ENCODE data around the gene RFX3. TPM values are rescaled to one million over a fixed set of nuclear protein-coding genes. Genes with fewer than 3 reads are reported as not detected.
"Not testable (repeated sequence)": the region's sequence is repeated elsewhere in the genome, so short reads cannot be mapped to it uniquely, and the experiment has no call there.

The RFX3 gene
- total RNA-seq, 1 experiment from 2014 or later = 4.5 TPM

DNA sequence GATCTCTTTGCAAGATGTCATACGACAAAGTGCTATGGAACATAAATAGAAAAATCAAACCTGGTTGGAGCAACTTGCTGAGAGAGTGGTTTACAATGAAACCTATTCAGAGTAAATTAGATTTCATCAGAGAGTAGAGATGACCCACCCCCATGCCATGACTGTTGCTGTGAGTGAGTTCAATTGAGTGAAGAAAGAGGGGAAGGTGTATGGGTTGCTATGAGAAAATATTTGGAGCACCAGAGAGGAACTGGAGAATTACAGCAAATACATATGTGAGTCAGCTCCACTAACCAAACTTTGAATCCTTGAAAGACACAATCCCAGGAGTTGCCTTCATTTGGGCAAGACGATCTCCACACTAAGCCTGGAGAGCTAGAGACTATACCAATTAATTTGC, 217.2 kb downstream of the RFX3 start:
- Histone ChIP-seq H3K9me3 (ENCODE audit: low read length) (no peaks in the 10 kb centered on the region), H3F3A (ENCODE audit: low read length, unreplicated experiment) (no peaks in the 10 kb centered on the region), H3K27me3 (ENCODE audit: low read length) (no peaks in the 10 kb centered on the region), H3K4me2 (ENCODE audit: low read length) (no peak overlapping the region), H2AFZ (ENCODE audit: low read length) (no peak overlapping the region), H3K9ac (ENCODE audit: low read length) (no peak overlapping the region), H3K4me1 (ENCODE audit: insufficient read depth, low read length) (no peaks in the 10 kb centered on the region), H3K4me3 (ENCODE audit: low read length) (no peak overlapping the region), H4K20me1 (ENCODE audit: low read length) (no peaks in the 10 kb centered on the region), H3K9me2 (replicated peaks; ENCODE audit: low read length) (no peaks in the 10 kb centered on the region), H3K79me2 (ENCODE audit: low read length) (no peaks in the 10 kb centered on the region), H3K27ac (ENCODE audit: low read length) (no peak overlapping the region), H3K36me3 (ENCODE audit: low read depth, low read length) (no peaks in the 10 kb centered on the region)
- TF ChIP-seq EZH2 (IDR thresholded peaks at IDR 0.05; ENCODE audit: low read length, unreplicated experiment) = no peak
- no peak for TF ChIP-seq EZH2phosphoT487 (IDR thresholded peaks at IDR 0.05; ENCODE audit: borderline replicate concordance, low read length)
- TF ChIP-seq, protein P1, sequence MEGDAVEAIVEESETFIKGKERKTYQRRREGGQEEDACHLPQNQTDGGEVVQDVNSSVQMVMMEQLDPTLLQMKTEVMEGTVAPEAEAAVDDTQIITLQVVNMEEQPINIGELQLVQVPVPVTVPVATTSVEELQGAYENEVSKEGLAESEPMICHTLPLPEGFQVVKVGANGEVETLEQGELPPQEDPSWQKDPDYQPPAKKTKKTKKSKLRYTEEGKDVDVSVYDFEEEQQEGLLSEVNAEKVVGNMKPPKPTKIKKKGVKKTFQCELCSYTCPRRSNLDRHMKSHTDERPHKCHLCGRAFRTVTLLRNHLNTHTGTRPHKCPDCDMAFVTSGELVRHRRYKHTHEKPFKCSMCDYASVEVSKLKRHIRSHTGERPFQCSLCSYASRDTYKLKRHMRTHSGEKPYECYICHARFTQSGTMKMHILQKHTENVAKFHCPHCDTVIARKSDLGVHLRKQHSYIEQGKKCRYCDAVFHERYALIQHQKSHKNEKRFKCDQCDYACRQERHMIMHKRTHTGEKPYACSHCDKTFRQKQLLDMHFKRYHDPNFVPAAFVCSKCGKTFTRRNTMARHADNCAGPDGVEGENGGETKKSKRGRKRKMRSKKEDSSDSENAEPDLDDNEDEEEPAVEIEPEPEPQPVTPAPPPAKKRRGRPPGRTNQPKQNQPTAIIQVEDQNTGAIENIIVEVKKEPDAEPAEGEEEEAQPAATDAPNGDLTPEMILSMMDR (conservative IDR thresholded peaks at IDR 0.05; ENCODE audit: low read depth, low read length) = no peak
- BruUV-seq (replicated peaks) = no TSS peak
- ChIA-PET POLR2A (ENCODE audit: unreplicated experiment) (no interaction called here), CTCF (no interaction called here)
- intact Hi-C loops (cut with micrococcal nuclease) = no loop called here
- DNase-seq (no peak), ATAC-seq (no peak)

DNA sequence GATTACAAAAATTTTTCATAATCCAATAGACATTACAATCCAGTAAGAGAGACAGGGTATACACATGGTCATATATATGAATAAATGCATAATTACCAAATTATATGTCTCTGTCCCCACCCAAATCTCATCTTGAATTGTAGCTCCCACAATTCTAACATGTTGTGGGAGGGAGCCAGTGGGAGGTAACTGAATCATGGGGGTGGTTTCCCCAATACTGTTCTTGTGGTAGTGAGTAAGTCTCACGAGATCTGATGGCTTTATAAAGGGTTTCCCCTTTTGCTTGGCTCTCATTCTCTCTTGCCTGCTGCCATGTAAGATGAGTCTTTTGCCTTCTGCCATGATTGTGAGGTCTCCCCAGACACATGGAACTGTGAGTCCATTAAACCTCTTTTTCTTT, 221.4 kb downstream of the RFX3 start:
- H3K4me3 ChIP-seq (ENCODE audit: low read length); H3K9me3 ChIP-seq (ENCODE audit: low read length); H3K36me3 ChIP-seq (ENCODE audit: low read depth, low read length); intact Hi-C loops (cut with micrococcal nuclease); H4K20me1 ChIP-seq (ENCODE audit: low read length); H3K4me1 ChIP-seq (ENCODE audit: insufficient read depth, low read length); BruUV-seq (replicated peaks); H3K9ac ChIP-seq (ENCODE audit: low read length); H3K79me2 ChIP-seq (ENCODE audit: low read length); DNase-seq; ATAC-seq; H3K27ac ChIP-seq (ENCODE audit: low read length); H3F3A ChIP-seq (ENCODE audit: low read length, unreplicated experiment); H3K4me2 ChIP-seq (ENCODE audit: low read length); POLR2A ChIA-PET (ENCODE audit: unreplicated experiment); H3K27me3 ChIP-seq (ENCODE audit: low read length); H2AFZ ChIP-seq (ENCODE audit: low read length); H3K9me2 ChIP-seq (replicated peaks; ENCODE audit: low read length); CTCF ChIA-PET: not testable (repeated sequence)

DNA sequence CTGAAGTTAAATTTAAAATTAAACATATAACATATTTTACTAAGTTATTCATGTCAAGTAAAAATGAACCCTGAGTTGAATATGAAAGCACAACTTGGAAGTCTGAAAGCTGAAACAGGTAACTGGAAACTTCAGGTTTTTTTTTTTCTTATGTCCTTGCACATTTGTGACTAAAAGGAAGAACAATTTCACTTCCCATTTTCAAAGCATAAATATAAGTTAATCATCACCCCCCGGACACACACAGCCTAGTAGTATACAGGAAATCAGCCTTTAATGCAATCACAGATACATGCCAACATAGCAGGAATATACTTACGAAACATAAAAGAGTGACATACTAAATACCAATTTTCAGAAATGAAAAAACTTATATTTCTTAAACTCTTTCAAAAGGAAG, 225.9 kb downstream of the RFX3 start:
- no TSS peak for BruUV-seq (replicated peaks)
- H3K4me3 ChIP-seq (ENCODE audit: low read length) = no peak overlapping the region
- H3K36me3 ChIP-seq (ENCODE audit: low read depth, low read length) = no peaks in the 10 kb centered on the region
- no peak overlapping the region for H3K4me2 ChIP-seq (ENCODE audit: low read length)
- ATAC-seq (no peak), DNase-seq (no peak)
- no peaks in the 10 kb centered on the region for H4K20me1 ChIP-seq (ENCODE audit: low read length)
- H2AFZ ChIP-seq (ENCODE audit: low read length) = no peak overlapping the region
- no peak overlapping the region for H3K9ac ChIP-seq (ENCODE audit: low read length)
- intact Hi-C loops (cut with micrococcal nuclease) = no loop called here
- no peaks in the 10 kb centered on the region for H3K27me3 ChIP-seq (ENCODE audit: low read length)
- H3F3A ChIP-seq (ENCODE audit: low read length, unreplicated experiment) = no peaks in the 10 kb centered on the region
- H3K4me1 ChIP-seq (ENCODE audit: insufficient read depth, low read length) = no peaks in the 10 kb centered on the region
- no peak overlapping the region for H3K27ac ChIP-seq (ENCODE audit: low read length)
- TF ChIP-seq EZH2phosphoT487 (IDR thresholded peaks at IDR 0.05; ENCODE audit: borderline replicate concordance, low read length) (no peak), EZH2 (IDR thresholded peaks at IDR 0.05; ENCODE audit: low read length, unreplicated experiment) (no peak)
- TF ChIP-seq, protein P1 (conservative IDR thresholded peaks at IDR 0.05; ENCODE audit: low read depth, low read length) = no peak
- ChIA-PET POLR2A (ENCODE audit: unreplicated experiment) (no interaction called here), CTCF (no interaction called here)
- no peaks in the 10 kb centered on the region for H3K9me2 ChIP-seq (replicated peaks; ENCODE audit: low read length)
- no peaks in the 10 kb centered on the region for H3K79me2 ChIP-seq (ENCODE audit: low read length)
- no peaks in the 10 kb centered on the region for H3K9me3 ChIP-seq (ENCODE audit: low read length)
